Retinal pigment epithelial cell (primary cell): Measurements from ENCODE around the gene RINT1.
"Not testable (repeated sequence)": the region's sequence is repeated elsewhere in the genome, so short reads cannot be mapped to it uniquely, and the experiment has no call there.

Source experiments
- DNase-seq: peaks from one replicate; pipeline ENCODE4 v3.0.0-alpha.2; 2010; ENCODE audit warnings: low read depth
- H3K4me3 ChIP-seq: 2 replicates; pipeline ENCODE4 v1.5.1; 2011; ENCODE audit warnings: mild to moderate bottlenecking, low read length, control low read depth, moderate library complexity
- TF ChIP-seq, protein P1 (sequence below): conservative IDR thresholded peaks from 2 replicates; pipeline ENCODE4 v1.5.1; 2011; ENCODE audit warnings: low read depth, low read length, control low read depth, inconsistent platforms

RINT1 gene

DNA sequence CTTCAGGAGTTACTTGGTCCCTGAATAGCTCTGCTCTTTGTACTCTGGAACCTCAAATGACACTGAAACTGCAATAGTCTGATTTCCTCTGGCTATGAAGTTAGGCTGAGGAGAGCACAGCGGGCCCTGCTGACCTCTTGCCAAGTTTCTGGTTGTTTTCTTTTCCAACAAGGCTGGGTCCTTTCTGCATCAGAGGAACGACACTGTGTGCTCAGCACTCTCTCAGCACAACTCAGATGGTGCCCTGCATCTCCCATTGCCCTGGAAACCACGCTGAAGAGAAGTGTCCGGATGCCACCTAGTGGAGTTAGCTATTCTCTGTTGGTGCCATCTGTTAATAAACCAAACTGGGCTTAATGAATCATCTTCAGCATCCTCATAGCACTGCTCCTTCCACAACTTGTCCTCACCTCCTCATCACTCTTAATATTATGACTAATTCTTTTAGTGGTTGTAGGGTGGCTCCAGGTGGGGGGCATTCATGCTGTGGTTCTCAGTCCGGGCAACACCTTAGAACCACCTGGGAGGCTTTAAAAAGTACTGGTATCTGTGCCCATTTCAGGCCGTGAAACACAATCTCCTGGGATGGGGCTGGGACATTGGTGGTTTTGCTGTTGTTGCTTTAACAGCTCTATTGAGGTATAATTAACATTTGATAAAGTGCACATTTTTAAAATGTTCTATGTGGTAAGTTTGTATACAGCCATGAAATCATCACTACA is 57.5 kb downstream of the RINT1 start:
- TF ChIP-seq, protein P1, sequence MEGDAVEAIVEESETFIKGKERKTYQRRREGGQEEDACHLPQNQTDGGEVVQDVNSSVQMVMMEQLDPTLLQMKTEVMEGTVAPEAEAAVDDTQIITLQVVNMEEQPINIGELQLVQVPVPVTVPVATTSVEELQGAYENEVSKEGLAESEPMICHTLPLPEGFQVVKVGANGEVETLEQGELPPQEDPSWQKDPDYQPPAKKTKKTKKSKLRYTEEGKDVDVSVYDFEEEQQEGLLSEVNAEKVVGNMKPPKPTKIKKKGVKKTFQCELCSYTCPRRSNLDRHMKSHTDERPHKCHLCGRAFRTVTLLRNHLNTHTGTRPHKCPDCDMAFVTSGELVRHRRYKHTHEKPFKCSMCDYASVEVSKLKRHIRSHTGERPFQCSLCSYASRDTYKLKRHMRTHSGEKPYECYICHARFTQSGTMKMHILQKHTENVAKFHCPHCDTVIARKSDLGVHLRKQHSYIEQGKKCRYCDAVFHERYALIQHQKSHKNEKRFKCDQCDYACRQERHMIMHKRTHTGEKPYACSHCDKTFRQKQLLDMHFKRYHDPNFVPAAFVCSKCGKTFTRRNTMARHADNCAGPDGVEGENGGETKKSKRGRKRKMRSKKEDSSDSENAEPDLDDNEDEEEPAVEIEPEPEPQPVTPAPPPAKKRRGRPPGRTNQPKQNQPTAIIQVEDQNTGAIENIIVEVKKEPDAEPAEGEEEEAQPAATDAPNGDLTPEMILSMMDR = peak; percentile 70
- DNase-seq = no peak
- H3K4me3 ChIP-seq = no peak overlapping the region

DNA sequence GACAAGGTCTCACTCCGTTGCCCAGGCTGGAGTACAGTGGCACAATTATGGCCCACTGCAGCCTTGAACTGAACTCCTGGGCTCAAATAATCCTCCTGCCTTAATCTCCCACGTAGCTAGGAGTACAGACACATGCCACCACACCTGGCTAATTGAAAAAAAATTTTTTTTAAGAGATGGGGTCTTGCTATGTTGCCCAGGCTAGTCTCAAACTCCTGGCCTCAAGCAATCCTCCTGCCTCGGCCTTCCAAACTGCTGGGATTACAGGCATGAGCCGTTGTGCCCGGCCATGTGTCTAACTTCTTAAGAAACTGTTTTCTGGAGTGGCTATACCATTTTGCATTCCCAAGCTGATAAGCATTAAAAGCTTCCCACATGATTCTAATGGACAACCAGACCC is 58.8 kb downstream of the RINT1 start:
- H3K4me3 ChIP-seq = no peak overlapping the region
- no peak for DNase-seq
- TF ChIP-seq, protein P1 = no peak

DNA sequence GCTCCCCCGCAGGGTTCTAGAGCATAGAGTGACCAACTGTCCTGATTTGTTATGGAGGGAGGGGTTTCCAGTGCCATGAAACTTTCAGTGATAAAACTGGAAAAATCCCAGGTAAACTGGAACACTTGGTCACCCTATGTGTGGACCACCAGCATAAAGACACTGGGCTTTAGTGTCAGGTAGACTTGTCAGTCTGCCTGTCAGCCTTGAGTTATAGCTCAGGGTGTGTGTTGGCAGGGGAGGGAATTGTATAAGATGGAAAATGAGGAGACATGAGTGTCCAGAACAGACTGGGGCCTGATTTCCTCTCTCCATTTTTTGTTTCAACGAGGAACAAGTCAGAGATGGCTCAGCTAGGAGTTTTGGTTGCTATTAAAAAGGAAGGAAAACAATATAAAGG is 59.5 kb downstream of the RINT1 start:
- no peak for DNase-seq
- TF ChIP-seq, protein P1 = no peak
- H3K4me3 ChIP-seq = no peak overlapping the region

DNA sequence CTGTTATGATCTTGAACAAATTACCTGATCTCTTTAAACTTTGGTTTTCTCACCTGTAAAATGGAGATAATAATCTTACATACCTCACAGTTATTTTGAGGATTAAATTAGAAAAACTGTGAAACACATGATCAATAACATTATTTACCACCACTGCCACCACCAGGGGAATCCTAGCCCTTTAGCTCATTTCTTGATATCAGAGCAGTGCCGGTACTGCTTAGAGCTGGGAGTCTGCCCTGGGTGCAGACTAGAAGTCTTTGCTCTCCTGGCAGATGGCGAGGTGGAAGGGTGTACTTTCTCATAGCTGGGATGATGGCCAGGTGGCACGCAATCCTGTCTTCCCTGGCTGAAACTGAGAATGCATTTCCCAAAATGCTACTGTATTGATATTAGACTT is 62.0 kb downstream of the RINT1 start:
- no peak for DNase-seq
- TF ChIP-seq, protein P1 = peak; percentile 4

DNA sequence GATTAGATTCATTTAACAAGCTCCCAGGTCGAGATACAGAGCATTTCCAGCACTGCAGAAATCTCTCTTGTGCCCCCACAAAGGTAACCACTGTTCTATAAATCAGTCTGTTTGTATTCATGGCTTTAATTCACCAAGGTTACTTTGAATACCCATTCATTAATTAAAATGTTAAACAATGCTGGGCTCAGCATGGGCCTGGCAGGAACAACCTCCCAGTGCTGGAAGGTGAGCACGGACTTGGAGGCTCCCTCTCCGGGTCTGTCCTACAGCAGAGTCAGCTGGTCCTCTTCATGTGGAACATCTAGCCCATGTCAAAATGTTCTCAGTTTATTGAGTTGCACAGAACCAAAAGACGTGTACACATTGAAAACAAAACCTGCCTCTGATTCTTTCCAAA is 64.9 kb downstream of the RINT1 start:
- TF ChIP-seq, protein P1 = no peak
- H3K4me3 ChIP-seq = no peak overlapping the region
- DNase-seq = no peak

More for the DNA sequence above, 62.0 kb downstream of the RINT1 start:
- H3K4me3 ChIP-seq = no peak overlapping the region

DNA sequence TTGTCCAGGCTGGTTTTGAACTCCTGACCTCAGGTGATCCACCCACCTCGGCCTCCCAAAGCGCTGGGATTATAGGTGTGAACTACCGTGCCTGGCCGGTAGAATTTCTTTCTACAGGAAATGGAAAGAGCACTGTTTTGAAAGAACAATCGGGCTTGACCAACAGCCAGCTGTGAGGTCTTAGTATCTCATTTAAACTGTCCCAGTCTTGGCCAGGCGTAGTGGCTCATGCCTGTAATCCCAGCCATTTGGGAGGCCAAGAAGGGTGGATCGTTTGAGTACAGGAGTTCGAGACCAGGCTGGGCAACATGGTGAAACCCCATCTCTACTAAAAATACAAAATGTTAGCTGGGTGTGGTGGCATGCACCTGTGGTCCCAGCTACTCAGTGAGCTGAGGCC is 67.1 kb downstream of the RINT1 start:
- not testable (repeated sequence) for DNase-seq

DNA sequence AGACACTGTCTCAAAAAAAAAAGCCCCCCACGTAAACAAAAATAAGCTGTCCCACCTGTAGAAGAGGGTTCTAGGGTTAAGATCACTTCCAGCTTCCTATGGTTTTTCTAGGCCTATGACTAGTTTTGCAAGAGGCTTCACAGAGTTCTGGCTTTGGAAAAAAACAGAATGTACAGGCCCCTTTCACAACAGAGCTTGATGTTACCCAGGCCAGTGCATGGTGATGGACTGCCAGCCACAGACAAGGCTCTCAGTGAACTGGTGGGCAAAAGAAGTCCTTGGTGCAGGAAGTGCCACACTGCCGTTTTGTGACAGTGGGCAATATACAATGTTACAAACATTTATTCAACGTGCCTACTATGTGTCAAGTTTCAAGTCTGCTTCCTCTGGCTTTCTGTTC is 67.5 kb downstream of the RINT1 start:
- TF ChIP-seq, protein P1 = no peak
- no peak for DNase-seq

More for the DNA sequence above, 67.1 kb downstream of the RINT1 start:
- H3K4me3 ChIP-seq = not testable (repeated sequence)

More for the DNA sequence above, 67.5 kb downstream of the RINT1 start:
- no peak overlapping the region for H3K4me3 ChIP-seq
